ENCODE measurements around the gene API5. TPM values are rescaled to one million over a fixed set of nuclear protein-coding genes. Genes with fewer than 3 reads are reported as not detected.

API5 gene
- total RNA-seq, 1 experiment from 2014 or later: 142 TPM

DNA sequence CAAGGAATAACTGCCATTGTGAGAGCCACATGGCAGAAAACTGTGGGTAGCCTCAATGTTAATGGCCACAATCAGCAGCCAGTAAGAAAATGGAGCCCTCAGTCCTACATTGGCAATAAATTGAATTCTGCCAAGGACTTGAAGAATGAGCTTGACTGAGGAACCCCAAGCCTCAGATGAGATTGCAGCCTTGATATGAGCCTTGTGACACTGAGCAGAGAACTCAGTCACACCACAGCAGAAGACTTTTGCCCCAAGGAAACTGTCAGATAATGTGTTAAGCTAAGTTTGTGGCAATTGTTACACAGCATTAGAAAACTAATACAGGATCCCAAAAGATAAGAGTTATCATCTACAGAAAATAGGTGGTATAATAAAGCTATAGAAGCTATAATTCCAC is 44.5 kb downstream of the API5 start:
- ChIA-PET POLR2A (no interaction called here), CTCF (interaction anchor here (2.9 kb wide), 1 partner anchor 44 kb away, joined by 22 read pairs; the partner anchor contains the start of gene API5)
- ATAC-seq (no peak), DNase-seq (ENCODE audit: low spot score) (no peak)
- H3K4me1 Mint-ChIP-seq: peaks cover 43% of the 10 kb centered on the region
- 0 out of 2 replicates have a peak, but pooled peaks cover 5% of the 10 kb centered on the region for H3K36me3 Mint-ChIP-seq
- H3K27me3 Mint-ChIP-seq (ENCODE audit: low read depth): 0 out of 2 replicates have a peak, but pooled peaks cover 4% of the 10 kb centered on the region
- no peak overlapping the region for H3K4me3 Mint-ChIP-seq
- peaks cover 6% of the 10 kb centered on the region for H3K9me3 Mint-ChIP-seq
- no peak overlapping the region for H3K27ac Mint-ChIP-seq
- TF ChIP-seq, protein P1, sequence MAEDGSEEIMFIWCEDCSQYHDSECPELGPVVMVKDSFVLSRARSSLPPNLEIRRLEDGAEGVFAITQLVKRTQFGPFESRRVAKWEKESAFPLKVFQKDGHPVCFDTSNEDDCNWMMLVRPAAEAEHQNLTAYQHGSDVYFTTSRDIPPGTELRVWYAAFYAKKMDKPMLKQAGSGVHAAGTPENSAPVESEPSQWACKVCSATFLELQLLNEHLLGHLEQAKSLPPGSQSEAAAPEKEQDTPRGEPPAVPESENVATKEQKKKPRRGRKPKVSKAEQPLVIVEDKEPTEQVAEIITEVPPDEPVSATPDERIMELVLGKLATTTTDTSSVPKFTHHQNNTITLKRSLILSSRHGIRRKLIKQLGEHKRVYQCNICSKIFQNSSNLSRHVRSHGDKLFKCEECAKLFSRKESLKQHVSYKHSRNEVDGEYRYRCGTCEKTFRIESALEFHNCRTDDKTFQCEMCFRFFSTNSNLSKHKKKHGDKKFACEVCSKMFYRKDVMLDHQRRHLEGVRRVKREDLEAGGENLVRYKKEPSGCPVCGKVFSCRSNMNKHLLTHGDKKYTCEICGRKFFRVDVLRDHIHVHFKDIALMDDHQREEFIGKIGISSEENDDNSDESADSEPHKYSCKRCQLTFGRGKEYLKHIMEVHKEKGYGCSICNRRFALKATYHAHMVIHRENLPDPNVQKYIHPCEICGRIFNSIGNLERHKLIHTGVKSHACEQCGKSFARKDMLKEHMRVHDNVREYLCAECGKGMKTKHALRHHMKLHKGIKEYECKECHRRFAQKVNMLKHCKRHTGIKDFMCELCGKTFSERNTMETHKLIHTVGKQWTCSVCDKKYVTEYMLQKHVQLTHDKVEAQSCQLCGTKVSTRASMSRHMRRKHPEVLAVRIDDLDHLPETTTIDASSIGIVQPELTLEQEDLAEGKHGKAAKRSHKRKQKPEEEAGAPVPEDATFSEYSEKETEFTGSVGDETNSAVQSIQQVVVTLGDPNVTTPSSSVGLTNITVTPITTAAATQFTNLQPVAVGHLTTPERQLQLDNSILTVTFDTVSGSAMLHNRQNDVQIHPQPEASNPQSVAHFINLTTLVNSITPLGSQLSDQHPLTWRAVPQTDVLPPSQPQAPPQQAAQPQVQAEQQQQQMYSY (CRISPR knock-in tag; IDR thresholded peaks at IDR 0.05): no peak
- no peak for TF ChIP-seq OVOL2 (CRISPR knock-in tag; IDR thresholded peaks at IDR 0.05; ENCODE audit: borderline replicate concordance)
- no peak for TF ChIP-seq TCF7 (CRISPR knock-in tag; IDR thresholded peaks at IDR 0.05; ENCODE audit: low read depth)
- TF ChIP-seq, protein P2, sequence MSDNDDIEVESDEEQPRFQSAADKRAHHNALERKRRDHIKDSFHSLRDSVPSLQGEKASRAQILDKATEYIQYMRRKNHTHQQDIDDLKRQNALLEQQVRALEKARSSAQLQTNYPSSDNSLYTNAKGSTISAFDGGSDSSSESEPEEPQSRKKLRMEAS (CRISPR knock-in tag; IDR thresholded peaks at IDR 0.05): no peak
- TF ChIP-seq RELA (CRISPR knock-in tag; IDR thresholded peaks at IDR 0.05; ENCODE audit: borderline replicate concordance): no peak
- TF ChIP-seq ZNF232 (CRISPR knock-in tag; IDR thresholded peaks at IDR 0.05): no peak

DNA sequence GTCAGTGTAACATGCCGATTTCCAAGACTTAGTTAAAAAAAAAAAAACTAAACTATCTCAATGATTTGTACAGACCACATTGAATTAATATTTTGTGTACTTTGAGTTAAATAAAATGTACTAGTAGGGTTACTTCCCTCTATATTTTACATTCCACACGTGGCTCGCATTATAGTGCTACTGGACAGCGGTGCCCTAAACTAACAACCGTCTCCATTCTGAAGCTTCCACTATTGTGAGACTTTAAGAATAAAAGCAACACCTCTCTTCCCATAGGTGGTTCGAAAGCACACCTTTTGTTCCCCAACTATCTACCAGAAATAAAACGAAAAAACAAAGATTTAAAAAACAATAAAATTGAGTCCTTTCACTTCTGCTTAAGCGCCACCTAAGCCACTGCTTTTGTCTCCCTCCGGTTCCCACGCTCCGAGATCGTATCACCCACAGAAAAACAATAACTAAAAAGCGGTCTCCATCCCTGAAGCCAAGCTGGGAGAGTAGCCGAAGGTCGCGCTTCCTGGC is 46.5 kb downstream of the API5 start:
- 0 out of 2 replicates have a peak, but pooled peaks cover 4% of the 10 kb centered on the region for H3K27me3 Mint-ChIP-seq (ENCODE audit: low read depth)
- peaks cover 28% of the 10 kb centered on the region for H3K4me1 Mint-ChIP-seq
- ATAC-seq (peak; percentile 6; the same call in 1 of the 2 replicates), DNase-seq (ENCODE audit: low spot score) (no peak)
- ChIA-PET POLR2A (interaction anchor here (0.7 to 1.5 kb wide), 4 partner anchors 12 to 47 kb away, joined by 3 to 5 read pairs (median 3); partner anchors contain the start of gene API5), CTCF (interaction anchor here (1.3 to 2.9 kb wide), 2 partner anchors 46 to 61 kb away, joined by 4 to 22 read pairs; partner anchors contain the start of gene API5)
- H3K27ac Mint-ChIP-seq: peak overlapping the region; percentile 96
- no peaks in the 10 kb centered on the region for H3K36me3 Mint-ChIP-seq
- H3K9me3 Mint-ChIP-seq: no peaks in the 10 kb centered on the region
- peak overlapping the region; percentile 95 for H3K4me3 Mint-ChIP-seq
- no peak for TF ChIP-seq ZNF138 (CRISPR knock-in tag; conservative IDR thresholded peaks at IDR 0.05)
- TF ChIP-seq, protein P3, sequence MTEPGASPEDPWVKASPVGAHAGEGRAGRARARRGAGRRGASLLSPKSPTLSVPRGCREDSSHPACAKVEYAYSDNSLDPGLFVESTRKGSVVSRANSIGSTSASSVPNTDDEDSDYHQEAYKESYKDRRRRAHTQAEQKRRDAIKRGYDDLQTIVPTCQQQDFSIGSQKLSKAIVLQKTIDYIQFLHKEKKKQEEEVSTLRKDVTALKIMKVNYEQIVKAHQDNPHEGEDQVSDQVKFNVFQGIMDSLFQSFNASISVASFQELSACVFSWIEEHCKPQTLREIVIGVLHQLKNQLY (CRISPR knock-in tag; IDR thresholded peaks at IDR 0.05): no peak
- TF ChIP-seq GTF2I (CRISPR knock-in tag; conservative IDR thresholded peaks at IDR 0.05): no peak
- TF ChIP-seq, protein P4, sequence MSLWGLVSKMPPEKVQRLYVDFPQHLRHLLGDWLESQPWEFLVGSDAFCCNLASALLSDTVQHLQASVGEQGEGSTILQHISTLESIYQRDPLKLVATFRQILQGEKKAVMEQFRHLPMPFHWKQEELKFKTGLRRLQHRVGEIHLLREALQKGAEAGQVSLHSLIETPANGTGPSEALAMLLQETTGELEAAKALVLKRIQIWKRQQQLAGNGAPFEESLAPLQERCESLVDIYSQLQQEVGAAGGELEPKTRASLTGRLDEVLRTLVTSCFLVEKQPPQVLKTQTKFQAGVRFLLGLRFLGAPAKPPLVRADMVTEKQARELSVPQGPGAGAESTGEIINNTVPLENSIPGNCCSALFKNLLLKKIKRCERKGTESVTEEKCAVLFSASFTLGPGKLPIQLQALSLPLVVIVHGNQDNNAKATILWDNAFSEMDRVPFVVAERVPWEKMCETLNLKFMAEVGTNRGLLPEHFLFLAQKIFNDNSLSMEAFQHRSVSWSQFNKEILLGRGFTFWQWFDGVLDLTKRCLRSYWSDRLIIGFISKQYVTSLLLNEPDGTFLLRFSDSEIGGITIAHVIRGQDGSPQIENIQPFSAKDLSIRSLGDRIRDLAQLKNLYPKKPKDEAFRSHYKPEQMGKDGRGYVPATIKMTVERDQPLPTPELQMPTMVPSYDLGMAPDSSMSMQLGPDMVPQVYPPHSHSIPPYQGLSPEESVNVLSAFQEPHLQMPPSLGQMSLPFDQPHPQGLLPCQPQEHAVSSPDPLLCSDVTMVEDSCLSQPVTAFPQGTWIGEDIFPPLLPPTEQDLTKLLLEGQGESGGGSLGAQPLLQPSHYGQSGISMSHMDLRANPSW (CRISPR knock-in tag; conservative IDR thresholded peaks at IDR 0.05; ENCODE audit: low read depth): no peak
- no peak for TF ChIP-seq NR1H2 (CRISPR knock-in tag; IDR thresholded peaks at IDR 0.05)
- TF ChIP-seq, protein P5, sequence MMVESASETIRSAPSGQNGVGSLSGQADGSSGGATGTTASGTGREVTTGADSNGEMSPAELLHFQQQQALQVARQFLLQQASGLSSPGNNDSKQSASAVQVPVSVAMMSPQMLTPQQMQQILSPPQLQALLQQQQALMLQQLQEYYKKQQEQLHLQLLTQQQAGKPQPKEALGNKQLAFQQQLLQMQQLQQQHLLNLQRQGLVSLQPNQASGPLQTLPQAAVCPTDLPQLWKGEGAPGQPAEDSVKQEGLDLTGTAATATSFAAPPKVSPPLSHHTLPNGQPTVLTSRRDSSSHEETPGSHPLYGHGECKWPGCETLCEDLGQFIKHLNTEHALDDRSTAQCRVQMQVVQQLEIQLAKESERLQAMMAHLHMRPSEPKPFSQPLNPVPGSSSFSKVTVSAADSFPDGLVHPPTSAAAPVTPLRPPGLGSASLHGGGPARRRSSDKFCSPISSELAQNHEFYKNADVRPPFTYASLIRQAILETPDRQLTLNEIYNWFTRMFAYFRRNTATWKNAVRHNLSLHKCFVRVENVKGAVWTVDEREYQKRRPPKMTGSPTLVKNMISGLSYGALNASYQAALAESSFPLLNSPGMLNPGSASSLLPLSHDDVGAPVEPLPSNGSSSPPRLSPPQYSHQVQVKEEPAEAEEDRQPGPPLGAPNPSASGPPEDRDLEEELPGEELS (CRISPR knock-in tag; IDR thresholded peaks at IDR 0.05): no peak
- TF ChIP-seq, protein P6, sequence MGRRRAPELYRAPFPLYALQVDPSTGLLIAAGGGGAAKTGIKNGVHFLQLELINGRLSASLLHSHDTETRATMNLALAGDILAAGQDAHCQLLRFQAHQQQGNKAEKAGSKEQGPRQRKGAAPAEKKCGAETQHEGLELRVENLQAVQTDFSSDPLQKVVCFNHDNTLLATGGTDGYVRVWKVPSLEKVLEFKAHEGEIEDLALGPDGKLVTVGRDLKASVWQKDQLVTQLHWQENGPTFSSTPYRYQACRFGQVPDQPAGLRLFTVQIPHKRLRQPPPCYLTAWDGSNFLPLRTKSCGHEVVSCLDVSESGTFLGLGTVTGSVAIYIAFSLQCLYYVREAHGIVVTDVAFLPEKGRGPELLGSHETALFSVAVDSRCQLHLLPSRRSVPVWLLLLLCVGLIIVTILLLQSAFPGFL (CRISPR knock-in tag; IDR thresholded peaks at IDR 0.05; ENCODE audit: borderline replicate concordance): no peak
- TF ChIP-seq, protein P7, sequence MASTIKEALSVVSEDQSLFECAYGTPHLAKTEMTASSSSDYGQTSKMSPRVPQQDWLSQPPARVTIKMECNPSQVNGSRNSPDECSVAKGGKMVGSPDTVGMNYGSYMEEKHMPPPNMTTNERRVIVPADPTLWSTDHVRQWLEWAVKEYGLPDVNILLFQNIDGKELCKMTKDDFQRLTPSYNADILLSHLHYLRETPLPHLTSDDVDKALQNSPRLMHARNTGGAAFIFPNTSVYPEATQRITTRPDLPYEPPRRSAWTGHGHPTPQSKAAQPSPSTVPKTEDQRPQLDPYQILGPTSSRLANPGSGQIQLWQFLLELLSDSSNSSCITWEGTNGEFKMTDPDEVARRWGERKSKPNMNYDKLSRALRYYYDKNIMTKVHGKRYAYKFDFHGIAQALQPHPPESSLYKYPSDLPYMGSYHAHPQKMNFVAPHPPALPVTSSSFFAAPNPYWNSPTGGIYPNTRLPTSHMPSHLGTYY (CRISPR knock-in tag; IDR thresholded peaks at IDR 0.05): no peak
- TF ChIP-seq FOXP1 (CRISPR knock-in tag; IDR thresholded peaks at IDR 0.05; ENCODE audit: borderline replicate concordance): no peak
- TF ChIP-seq, protein P8, sequence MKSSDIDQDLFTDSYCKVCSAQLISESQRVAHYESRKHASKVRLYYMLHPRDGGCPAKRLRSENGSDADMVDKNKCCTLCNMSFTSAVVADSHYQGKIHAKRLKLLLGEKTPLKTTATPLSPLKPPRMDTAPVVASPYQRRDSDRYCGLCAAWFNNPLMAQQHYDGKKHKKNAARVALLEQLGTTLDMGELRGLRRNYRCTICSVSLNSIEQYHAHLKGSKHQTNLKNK (CRISPR knock-in tag; IDR thresholded peaks at IDR 0.05): no peak
- no peak for TF ChIP-seq ZNF317 (CRISPR knock-in tag; IDR thresholded peaks at IDR 0.05; ENCODE audit: borderline replicate concordance, low read depth)
- TF ChIP-seq ZBTB21 (CRISPR knock-in tag; IDR thresholded peaks at IDR 0.05; ENCODE audit: borderline replicate concordance): no peak
- TF ChIP-seq RORB (CRISPR knock-in tag; IDR thresholded peaks at IDR 0.05): no peak
- no peak for TF ChIP-seq TCF7 (CRISPR knock-in tag; IDR thresholded peaks at IDR 0.05; ENCODE audit: low read depth)
- no peak for TF ChIP-seq TP53 (CRISPR knock-in tag; IDR thresholded peaks at IDR 0.05)
- no peak for TF ChIP-seq SP1 (CRISPR knock-in tag; conservative IDR thresholded peaks at IDR 0.05)

Data from WTC11 (cell line).